Fibroblast of lung (primary cell): Measurements from ENCODE around the gene ST8SIA6. TPM values are rescaled to one million over a fixed set of nuclear protein-coding genes. Genes with fewer than 3 reads are reported as not detected.

Experiments
- DNase-seq, 2 donors: peaks; one replicate each; pipeline versions ENCODE4 v3.0.0 to v3.0.0-alpha.2; 2010; ENCODE audit warnings: low read depth in 2 of 2
- H2AFZ ChIP-seq: 2 replicates; pipeline ENCODE4 v1.5.1; 2012; ENCODE audit warnings: low read length, control low read depth, inconsistent platforms
- H3K27ac ChIP-seq: 2 replicates; pipeline ENCODE4 v1.5.1; 2011; ENCODE audit warnings: low read length, control low read depth; ENCODE audit not compliant: insufficient read depth
- H3K27me3 ChIP-seq: 2 replicates; pipeline ENCODE4 v1.5.1; 2011; ENCODE audit warnings: mild to moderate bottlenecking, low read length; ENCODE audit not compliant: control insufficient read depth, insufficient read depth
- H3K36me3 ChIP-seq: 2 replicates; pipeline ENCODE4 v1.5.1; 2011; ENCODE audit warnings: low read length; ENCODE audit not compliant: control insufficient read depth, insufficient read depth
- H3K4me1 ChIP-seq: 2 replicates; pipeline ENCODE4 v1.5.1; 2011; ENCODE audit warnings: low read length; ENCODE audit not compliant: control insufficient read depth, insufficient read depth; ENCODE audit errors: extremely low read depth
- H3K4me2 ChIP-seq: 2 replicates; pipeline ENCODE4 v1.5.1; 2011; ENCODE audit warnings: low read length, control low read depth; ENCODE audit not compliant: insufficient read depth; ENCODE audit errors: extremely low read depth
- H3K4me3 ChIP-seq, 4 experiments: fragments of 200-600 bp in 1 of 4; sonication (generic) in 1 of 4; replicated peaks in 1 of 4; 2 replicates each; pipeline ENCODE4 v1.5.1; 2011 to 2016; ENCODE audit warnings: low read length in 4 of 4, low read depth in 3 of 4, mild to moderate bottlenecking in 3 of 4, control low read depth in 2 of 4, inconsistent platforms in 1 of 4, mixed read lengths in 1 of 4; ENCODE audit not compliant: insufficient read depth in 1 of 4; ENCODE audit errors: control extremely low read depth in 1 of 4
- H3K79me2 ChIP-seq: 2 replicates; pipeline ENCODE4 v1.5.1; 2012; ENCODE audit warnings: mild to moderate bottlenecking, low read length, inconsistent platforms; ENCODE audit not compliant: control insufficient read depth, insufficient read depth
- H3K9ac ChIP-seq: 2 replicates; pipeline ENCODE4 v1.5.1; 2011; ENCODE audit warnings: mild to moderate bottlenecking, low read length, control low read depth; ENCODE audit not compliant: insufficient read depth
- H3K9me3 ChIP-seq: 2 replicates; pipeline ENCODE4 v1.5.1; 2012; ENCODE audit warnings: low read depth, low read length; ENCODE audit not compliant: control insufficient read depth, insufficient read depth
- H4K20me1 ChIP-seq: 2 replicates; pipeline ENCODE4 v1.5.1; 2011; ENCODE audit warnings: low read length; ENCODE audit not compliant: control insufficient read depth, insufficient read depth; ENCODE audit errors: extremely low read depth
- EZH2 ChIP-seq: IDR thresholded peaks from 2 replicates; pipeline ENCODE4 v1.5.1; 2012; ENCODE audit warnings: low read length, control low read depth, mild to moderate bottlenecking; ENCODE audit errors: missing control alignments
- polyA plus RNA-seq, 2 donors: library from polyadenylated mRNA; depleted of rRNA in 1 of 2; stranded (reverse) in 1 of 2; unstranded in 1 of 2; fragments of >200 nt; gene quantifications; 2 replicates each; pipeline ENCODE4 v1.2.1, GENCODE V29; 2011 to 2012; ENCODE audit warnings: missing spikeins in 1 of 2
- total RNA-seq: library from RNA; depleted of rRNA; stranded (reverse); fragments of >200 nt; gene quantifications from 2 replicates; pipeline ENCODE4 v1.2.1, GENCODE V29; 2014
- TF ChIP-seq, protein P1 (sequence below), 2 donors: IDR thresholded peaks in 1 of 2; conservative IDR thresholded peaks in 1 of 2; 1 replicate in 1 of 2; 2 replicates in 1 of 2; pipeline ENCODE4 v1.5.1; 2011 to 2012; ENCODE audit warnings: low read length in 2 of 2, control low read depth in 1 of 2, inconsistent platforms in 1 of 2, low read depth in 1 of 2, mild to moderate bottlenecking in 1 of 2

ST8SIA6 gene
- total and polyA plus RNA-seq, 2 donors (not counting 1 experiment from before 2014, with no cell fraction given): under 0.01 to 0.05 TPM

- Histone ChIP-seq H3K79me2 (no peaks in the 10 kb centered on the region), H4K20me1 (no peaks in the 10 kb centered on the region), H3K9ac (no peak overlapping the region), H2AFZ (no peak overlapping the region), H3K27me3 (peaks cover 7% of the 10 kb centered on the region), H3K4me2 (no peak overlapping the region), H3K36me3 (no peaks in the 10 kb centered on the region), H3K4me3 (no peak overlapping the region), H3K4me1 (no peaks in the 10 kb centered on the region), H3K9me3 (no peaks in the 10 kb centered on the region), H3K27ac (no peak overlapping the region)
- TF ChIP-seq EZH2: no peak
- TF ChIP-seq, protein P1, sequence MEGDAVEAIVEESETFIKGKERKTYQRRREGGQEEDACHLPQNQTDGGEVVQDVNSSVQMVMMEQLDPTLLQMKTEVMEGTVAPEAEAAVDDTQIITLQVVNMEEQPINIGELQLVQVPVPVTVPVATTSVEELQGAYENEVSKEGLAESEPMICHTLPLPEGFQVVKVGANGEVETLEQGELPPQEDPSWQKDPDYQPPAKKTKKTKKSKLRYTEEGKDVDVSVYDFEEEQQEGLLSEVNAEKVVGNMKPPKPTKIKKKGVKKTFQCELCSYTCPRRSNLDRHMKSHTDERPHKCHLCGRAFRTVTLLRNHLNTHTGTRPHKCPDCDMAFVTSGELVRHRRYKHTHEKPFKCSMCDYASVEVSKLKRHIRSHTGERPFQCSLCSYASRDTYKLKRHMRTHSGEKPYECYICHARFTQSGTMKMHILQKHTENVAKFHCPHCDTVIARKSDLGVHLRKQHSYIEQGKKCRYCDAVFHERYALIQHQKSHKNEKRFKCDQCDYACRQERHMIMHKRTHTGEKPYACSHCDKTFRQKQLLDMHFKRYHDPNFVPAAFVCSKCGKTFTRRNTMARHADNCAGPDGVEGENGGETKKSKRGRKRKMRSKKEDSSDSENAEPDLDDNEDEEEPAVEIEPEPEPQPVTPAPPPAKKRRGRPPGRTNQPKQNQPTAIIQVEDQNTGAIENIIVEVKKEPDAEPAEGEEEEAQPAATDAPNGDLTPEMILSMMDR (conservative IDR thresholded peaks at IDR 0.05 in 1 of 2, IDR thresholded peaks at IDR 0.05 in 1 of 2; ENCODE audit: low read depth in 1 of 2, low read length in 2 of 2): no peak
- DNase-seq: no peak
These were observed 10.2 kb upstream of the ST8SIA6 start for GRCh38 chr10:17464545-17464944.

DNA sequence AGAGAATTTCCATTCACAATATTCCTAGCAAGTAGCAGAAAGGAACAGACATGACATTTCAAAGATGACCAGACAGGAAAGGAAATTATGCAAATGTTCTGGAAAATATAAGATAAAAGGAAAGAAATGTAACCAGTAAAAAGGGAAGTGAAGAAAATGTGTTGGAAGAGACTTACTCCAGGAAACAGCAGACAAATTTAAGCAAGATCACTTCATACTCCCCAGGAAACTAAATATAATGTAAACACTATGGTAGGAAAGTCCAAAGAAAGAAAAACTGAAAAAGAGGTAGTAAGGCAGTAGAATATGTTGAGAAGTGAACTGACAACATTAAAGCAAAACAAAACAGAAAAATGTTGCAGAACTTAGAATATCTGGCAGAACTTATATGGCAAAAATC, 6.4 kb upstream of the ST8SIA6 start:
- no peaks in the 10 kb centered on the region for H3K9me3 ChIP-seq
- no peak overlapping the region for H3K4me2 ChIP-seq
- H4K20me1 ChIP-seq: no peaks in the 10 kb centered on the region
- H3K79me2 ChIP-seq: no peaks in the 10 kb centered on the region
- no peak overlapping the region for H2AFZ ChIP-seq
- no peaks in the 10 kb centered on the region for H3K4me1 ChIP-seq
- H3K4me3 ChIP-seq: no peak overlapping the region
- H3K27ac ChIP-seq: no peak overlapping the region
- no peak overlapping the region for H3K9ac ChIP-seq
- peaks cover 7% of the 10 kb centered on the region for H3K27me3 ChIP-seq
- no peak for TF ChIP-seq EZH2
- TF ChIP-seq, protein P1 (conservative IDR thresholded peaks at IDR 0.05 in 1 of 2, IDR thresholded peaks at IDR 0.05 in 1 of 2; ENCODE audit: low read depth in 1 of 2, low read length in 2 of 2): no peak
- no peaks in the 10 kb centered on the region for H3K36me3 ChIP-seq
- DNase-seq: no peak

GRCh38 chr10:17457083-17457482, 2.7 kb upstream of the ST8SIA6 start:
- Histone ChIP-seq H3K4me2 (no peak overlapping the region), H3K4me3 (no peak overlapping the region), H3K36me3 (no peaks in the 10 kb centered on the region), H3K9me3 (no peaks in the 10 kb centered on the region), H3K27me3 (peaks cover 7% of the 10 kb centered on the region), H4K20me1 (no peaks in the 10 kb centered on the region), H3K27ac (no peak overlapping the region), H3K9ac (no peak overlapping the region), H2AFZ (no peak overlapping the region), H3K79me2 (no peaks in the 10 kb centered on the region), H3K4me1 (no peaks in the 10 kb centered on the region)
- DNase-seq: no peak
- no peak for TF ChIP-seq EZH2
- TF ChIP-seq, protein P1 (conservative IDR thresholded peaks at IDR 0.05 in 1 of 2, IDR thresholded peaks at IDR 0.05 in 1 of 2; ENCODE audit: low read depth in 1 of 2, low read length in 2 of 2): no peak
